ENCODE results near the gene VIPR2.

VIPR2 gene

DNA sequence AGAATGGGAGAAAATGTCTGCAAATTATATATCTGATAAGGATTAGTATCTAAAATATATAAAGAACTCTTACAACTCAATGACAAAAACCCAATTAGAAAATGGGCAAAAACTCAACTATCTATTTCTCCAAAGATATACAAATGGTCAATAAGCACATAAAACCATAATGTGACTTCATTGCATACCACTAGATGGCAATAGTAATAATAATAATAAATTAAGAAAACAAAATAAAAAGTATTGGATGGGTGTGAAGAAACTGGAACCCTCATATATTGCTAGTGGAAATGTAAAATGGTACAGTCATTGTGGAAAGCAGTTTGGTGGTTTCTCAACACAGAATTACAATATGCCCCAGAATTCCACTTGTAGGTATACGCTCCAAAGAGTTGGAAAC is 98.8 kb downstream of the VIPR2 start:
- Histone ChIP-seq H3K36me3 (ENCODE audit: control insufficient read depth, insufficient read depth, low read length) (no peaks in the 10 kb centered on the region), H3K9ac (ENCODE audit: low read depth, low read length) (no peak overlapping the region), H3K9me3 (ENCODE audit: control insufficient read depth, insufficient read depth, low read length) (no peaks in the 10 kb centered on the region), H3K4me1 (ENCODE audit: control insufficient read depth, insufficient read depth, low read length) (no peaks in the 10 kb centered on the region), H3K27me3 (ENCODE audit: control insufficient read depth, insufficient read depth, low read length) (no peaks in the 10 kb centered on the region), H3K4me3 (ENCODE audit: low read depth, low read length) (no peak overlapping the region)

GRCh38 chr7:159042581-159043101 is 102.0 kb downstream of the VIPR2 start:
- Histone ChIP-seq H3K36me3 (ENCODE audit: control insufficient read depth, insufficient read depth, low read length) (no peaks in the 10 kb centered on the region), H3K9me3 (ENCODE audit: control insufficient read depth, insufficient read depth, low read length) (no peaks in the 10 kb centered on the region), H3K27me3 (ENCODE audit: control insufficient read depth, insufficient read depth, low read length) (no peaks in the 10 kb centered on the region), H3K4me3 (ENCODE audit: low read depth, low read length) (no peak overlapping the region), H3K4me1 (ENCODE audit: control insufficient read depth, insufficient read depth, low read length) (no peaks in the 10 kb centered on the region), H3K9ac (ENCODE audit: low read depth, low read length) (no peak overlapping the region)

GRCh38 chr7:159042103-159042502 is 102.6 kb downstream of the VIPR2 start:
- H3K27me3 ChIP-seq (ENCODE audit: control insufficient read depth, insufficient read depth, low read length): no peaks in the 10 kb centered on the region
- H3K36me3 ChIP-seq (ENCODE audit: control insufficient read depth, insufficient read depth, low read length): no peaks in the 10 kb centered on the region
- no peaks in the 10 kb centered on the region for H3K9me3 ChIP-seq (ENCODE audit: control insufficient read depth, insufficient read depth, low read length)
- no peak overlapping the region for H3K9ac ChIP-seq (ENCODE audit: low read depth, low read length)
- no peaks in the 10 kb centered on the region for H3K4me1 ChIP-seq (ENCODE audit: control insufficient read depth, insufficient read depth, low read length)
- H3K4me3 ChIP-seq (ENCODE audit: low read depth, low read length): no peak overlapping the region

DNA sequence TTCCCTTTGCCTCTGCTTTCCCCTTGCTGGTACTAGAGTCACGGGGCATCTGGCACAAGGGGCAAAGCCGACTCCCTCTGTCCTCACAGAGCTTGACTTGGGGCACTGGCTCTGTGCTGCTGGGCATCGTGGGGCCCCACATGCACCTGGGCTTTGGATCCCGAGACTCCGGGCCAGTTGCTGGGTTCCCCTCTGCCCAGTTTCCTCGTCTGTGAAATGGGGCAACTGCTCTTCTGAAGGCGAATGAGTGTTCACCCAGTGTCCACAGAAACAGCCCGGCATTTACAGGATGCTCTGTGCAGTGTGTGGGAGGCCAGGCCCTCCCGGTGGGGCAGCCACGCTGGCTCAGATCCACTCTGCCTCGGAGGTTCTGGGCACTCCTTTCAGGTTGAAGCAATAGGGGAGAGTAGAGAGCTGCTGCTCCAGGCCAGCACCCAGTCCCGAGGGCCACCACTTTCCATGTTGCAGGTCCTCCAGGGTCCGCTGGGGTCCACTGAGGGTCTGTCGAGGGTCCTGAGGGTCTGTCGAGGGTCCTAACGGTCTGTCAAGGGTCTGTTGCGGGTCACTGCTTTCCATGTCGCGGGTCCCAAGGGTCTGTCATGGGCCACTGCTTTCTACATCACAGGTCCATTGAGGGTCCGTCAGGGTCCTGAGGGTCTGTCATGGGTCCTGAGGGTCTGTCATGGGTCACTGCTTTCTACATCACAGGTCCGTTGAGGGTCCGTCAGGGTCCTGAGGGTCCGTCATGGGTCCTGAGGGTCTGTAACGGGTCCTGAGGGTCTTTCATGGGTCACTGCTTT is 103.6 kb downstream of the VIPR2 start:
- no peak overlapping the region for H3K4me3 ChIP-seq (ENCODE audit: low read depth, low read length)

DNA sequence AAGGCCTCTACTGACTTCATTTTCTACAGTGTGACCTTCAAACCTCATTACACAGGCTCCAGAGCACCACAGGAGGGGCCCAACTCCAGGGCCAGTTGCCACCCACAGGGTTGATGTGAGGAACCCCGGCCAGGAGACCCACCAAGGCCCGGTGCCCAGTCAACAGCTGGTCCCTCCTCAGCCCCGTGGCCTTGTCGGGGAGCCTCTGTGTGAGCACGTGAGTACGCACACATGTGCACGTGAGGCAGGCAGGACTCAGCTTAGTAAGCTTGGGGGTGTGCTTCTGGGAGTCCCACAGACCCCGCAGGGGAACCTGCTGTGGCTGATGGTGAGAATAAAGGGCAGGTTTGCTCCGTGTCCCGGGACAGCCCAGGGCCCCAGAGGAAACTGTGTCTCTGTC is 104.5 kb downstream of the VIPR2 start:
- no peaks in the 10 kb centered on the region for H3K9me3 ChIP-seq (ENCODE audit: control insufficient read depth, insufficient read depth, low read length)
- no peak overlapping the region for H3K9ac ChIP-seq (ENCODE audit: low read depth, low read length)
- H3K4me1 ChIP-seq (ENCODE audit: control insufficient read depth, insufficient read depth, low read length): no peaks in the 10 kb centered on the region
- H3K4me3 ChIP-seq (ENCODE audit: low read depth, low read length): no peak overlapping the region
- H3K27me3 ChIP-seq (ENCODE audit: control insufficient read depth, insufficient read depth, low read length): no peaks in the 10 kb centered on the region
- peaks cover 2% of the 10 kb centered on the region for H3K36me3 ChIP-seq (ENCODE audit: control insufficient read depth, insufficient read depth, low read length)

More for the DNA sequence above, 103.6 kb downstream of the VIPR2 start:
- Histone ChIP-seq H3K9ac (ENCODE audit: low read depth, low read length) (no peak overlapping the region), H3K36me3 (ENCODE audit: control insufficient read depth, insufficient read depth, low read length) (no peaks in the 10 kb centered on the region), H3K9me3 (ENCODE audit: control insufficient read depth, insufficient read depth, low read length) (no peaks in the 10 kb centered on the region), H3K4me1 (ENCODE audit: control insufficient read depth, insufficient read depth, low read length) (no peaks in the 10 kb centered on the region), H3K27me3 (ENCODE audit: control insufficient read depth, insufficient read depth, low read length) (no peaks in the 10 kb centered on the region)

- no peak overlapping the region for H3K4me3 ChIP-seq (ENCODE audit: low read depth, low read length)
- peaks cover 2% of the 10 kb centered on the region for H3K36me3 ChIP-seq (ENCODE audit: control insufficient read depth, insufficient read depth, low read length)
- no peaks in the 10 kb centered on the region for H3K4me1 ChIP-seq (ENCODE audit: control insufficient read depth, insufficient read depth, low read length)
- H3K27me3 ChIP-seq (ENCODE audit: control insufficient read depth, insufficient read depth, low read length): no peaks in the 10 kb centered on the region
- H3K9me3 ChIP-seq (ENCODE audit: control insufficient read depth, insufficient read depth, low read length): no peaks in the 10 kb centered on the region
- H3K9ac ChIP-seq (ENCODE audit: low read depth, low read length): no peak overlapping the region
These were observed 105.0 kb downstream of the VIPR2 start for GRCh38 chr7:159039716-159040115.

- Histone ChIP-seq H3K27me3 (ENCODE audit: control insufficient read depth, insufficient read depth, low read length) (no peaks in the 10 kb centered on the region), H3K9ac (ENCODE audit: low read depth, low read length) (no peak overlapping the region), H3K9me3 (ENCODE audit: control insufficient read depth, insufficient read depth, low read length) (no peaks in the 10 kb centered on the region), H3K4me3 (ENCODE audit: low read depth, low read length) (no peak overlapping the region), H3K4me1 (ENCODE audit: control insufficient read depth, insufficient read depth, low read length) (no peaks in the 10 kb centered on the region), H3K36me3 (ENCODE audit: control insufficient read depth, insufficient read depth, low read length) (peaks cover 2% of the 10 kb centered on the region)
These were observed 106.6 kb downstream of the VIPR2 start for GRCh38 chr7:159038066-159038465.

- H3K9ac ChIP-seq (ENCODE audit: low read depth, low read length): no peak overlapping the region
- no peaks in the 10 kb centered on the region for H3K9me3 ChIP-seq (ENCODE audit: control insufficient read depth, insufficient read depth, low read length)
- H3K4me3 ChIP-seq (ENCODE audit: low read depth, low read length): no peak overlapping the region
- H3K36me3 ChIP-seq (ENCODE audit: control insufficient read depth, insufficient read depth, low read length): peaks cover 2% of the 10 kb centered on the region
- no peaks in the 10 kb centered on the region for H3K4me1 ChIP-seq (ENCODE audit: control insufficient read depth, insufficient read depth, low read length)
- no peaks in the 10 kb centered on the region for H3K27me3 ChIP-seq (ENCODE audit: control insufficient read depth, insufficient read depth, low read length)
These were observed 107.6 kb downstream of the VIPR2 start for GRCh38 chr7:159036916-159037605.

DNA sequence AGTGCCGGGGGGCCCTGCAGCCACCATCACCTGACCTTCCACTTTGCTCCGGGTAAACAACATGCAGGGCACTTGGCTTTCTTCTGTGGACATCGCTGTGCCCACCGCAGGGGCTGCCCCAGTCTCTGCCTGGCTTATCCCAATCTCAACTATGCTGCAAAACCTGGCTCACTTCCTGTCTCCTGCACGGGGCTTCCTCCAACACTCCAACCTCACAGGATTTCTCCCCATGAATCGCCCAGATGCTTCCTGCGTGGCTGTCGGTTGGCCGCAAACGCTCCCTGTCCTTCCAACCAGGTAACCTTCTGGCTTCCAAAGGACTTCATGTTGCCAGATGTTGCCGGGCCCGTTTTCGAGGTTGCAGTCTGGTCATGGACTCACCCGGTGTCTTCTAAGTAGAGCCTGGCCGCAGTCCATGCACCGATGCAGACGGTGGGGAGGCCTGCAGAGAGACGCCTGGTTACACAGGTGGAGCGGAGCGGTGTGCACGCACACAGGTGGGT is 109.0 kb downstream of the VIPR2 start:
- Histone ChIP-seq H3K36me3 (ENCODE audit: control insufficient read depth, insufficient read depth, low read length) (peaks cover 2% of the 10 kb centered on the region), H3K9ac (ENCODE audit: low read depth, low read length) (no peak overlapping the region), H3K9me3 (ENCODE audit: control insufficient read depth, insufficient read depth, low read length) (no peaks in the 10 kb centered on the region), H3K4me3 (ENCODE audit: low read depth, low read length) (no peak overlapping the region), H3K27me3 (ENCODE audit: control insufficient read depth, insufficient read depth, low read length) (no peaks in the 10 kb centered on the region), H3K4me1 (ENCODE audit: control insufficient read depth, insufficient read depth, low read length) (peaks cover 3% of the 10 kb centered on the region)

DNA sequence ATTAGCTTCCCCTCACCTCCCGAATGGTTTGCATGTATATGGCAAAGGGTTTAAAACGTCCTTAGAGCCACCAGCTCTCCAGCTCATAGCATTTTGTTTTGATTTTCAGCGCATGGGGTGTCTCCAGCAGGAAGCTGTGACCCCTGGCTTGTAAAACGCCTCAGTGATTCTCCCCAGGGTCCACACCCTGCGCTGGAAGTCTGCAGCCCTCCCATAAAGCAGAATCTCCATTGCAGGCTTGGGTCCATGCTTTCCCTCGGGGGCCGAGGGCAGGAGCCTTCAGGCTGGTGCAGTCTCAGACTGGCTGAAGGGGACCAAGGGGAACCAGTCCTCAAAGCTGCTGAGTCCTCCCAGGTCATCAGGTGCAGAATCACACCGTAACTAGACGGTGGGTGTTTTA is 109.7 kb downstream of the VIPR2 start:
- H3K36me3 ChIP-seq (ENCODE audit: control insufficient read depth, insufficient read depth, low read length): peaks cover 2% of the 10 kb centered on the region

DNA sequence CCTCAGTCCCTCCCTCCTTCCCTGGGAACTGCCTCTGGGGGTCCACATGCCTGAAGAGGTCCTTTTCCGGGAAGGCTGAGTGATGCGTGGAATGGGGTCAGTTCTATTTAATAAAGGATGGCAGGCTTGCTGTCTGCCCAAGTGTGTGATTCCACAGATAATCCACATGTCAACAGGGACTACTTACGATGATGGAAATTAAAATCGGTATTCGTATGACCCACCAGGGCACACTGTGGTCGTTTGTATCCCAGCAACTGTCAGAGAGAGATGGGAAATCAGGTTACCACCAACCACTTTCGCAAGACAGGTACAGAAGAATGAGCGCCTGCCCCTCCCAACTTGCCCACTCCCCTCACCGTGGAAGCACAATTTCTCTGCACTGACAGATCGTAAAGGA is 110.3 kb downstream of the VIPR2 start:
- H3K9me3 ChIP-seq (ENCODE audit: control insufficient read depth, insufficient read depth, low read length): no peaks in the 10 kb centered on the region

More for the DNA sequence above, 109.7 kb downstream of the VIPR2 start:
- Histone ChIP-seq H3K27me3 (ENCODE audit: control insufficient read depth, insufficient read depth, low read length) (no peaks in the 10 kb centered on the region), H3K9ac (ENCODE audit: low read depth, low read length) (no peak overlapping the region), H3K4me1 (ENCODE audit: control insufficient read depth, insufficient read depth, low read length) (peaks cover 3% of the 10 kb centered on the region), H3K4me3 (ENCODE audit: low read depth, low read length) (no peak overlapping the region), H3K9me3 (ENCODE audit: control insufficient read depth, insufficient read depth, low read length) (no peaks in the 10 kb centered on the region)

DNA sequence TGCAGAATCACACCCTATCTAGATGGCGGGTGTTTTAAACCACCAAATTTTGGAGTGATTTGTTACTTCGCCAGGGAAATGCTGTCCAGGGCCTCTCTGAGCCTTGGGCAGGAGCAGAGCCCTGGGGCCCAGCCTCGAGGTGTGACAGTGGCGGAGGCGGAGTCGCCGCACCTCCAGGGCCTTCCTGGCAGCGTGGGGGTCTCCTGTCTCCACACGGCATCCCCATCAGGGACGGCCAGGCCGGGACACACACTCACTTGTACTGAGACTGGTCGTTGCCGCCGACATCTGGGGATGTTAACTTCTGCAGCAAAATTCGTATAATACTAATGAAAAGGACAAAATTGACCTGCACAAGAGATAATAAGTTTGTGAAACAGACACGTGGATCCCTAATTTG is 110.7 kb downstream of the VIPR2 start:
- Histone ChIP-seq H3K27me3 (ENCODE audit: control insufficient read depth, insufficient read depth, low read length) (no peaks in the 10 kb centered on the region), H3K9me3 (ENCODE audit: control insufficient read depth, insufficient read depth, low read length) (no peaks in the 10 kb centered on the region), H3K4me3 (ENCODE audit: low read depth, low read length) (no peak overlapping the region), H3K4me1 (ENCODE audit: control insufficient read depth, insufficient read depth, low read length) (peaks cover 3% of the 10 kb centered on the region), H3K36me3 (ENCODE audit: control insufficient read depth, insufficient read depth, low read length) (peaks cover 2% of the 10 kb centered on the region), H3K9ac (ENCODE audit: low read depth, low read length) (no peak overlapping the region)

More for the DNA sequence above, 110.3 kb downstream of the VIPR2 start:
- no peak overlapping the region for H3K4me3 ChIP-seq (ENCODE audit: low read depth, low read length)
- H3K4me1 ChIP-seq (ENCODE audit: control insufficient read depth, insufficient read depth, low read length): peaks cover 3% of the 10 kb centered on the region
- H3K36me3 ChIP-seq (ENCODE audit: control insufficient read depth, insufficient read depth, low read length): peaks cover 2% of the 10 kb centered on the region
- H3K9ac ChIP-seq (ENCODE audit: low read depth, low read length): no peak overlapping the region
- no peaks in the 10 kb centered on the region for H3K27me3 ChIP-seq (ENCODE audit: control insufficient read depth, insufficient read depth, low read length)
